SK-N-SH treated with all-trans-retinoic acid at 6 μM for 48 hours (cell line): ENCODE measurements around the gene PRELID1.

Experiments used
- ATAC-seq: fragments of 200-7000 bp; cut with Tn5 transposase; 3 replicates; pipeline ENCODE4 v1.9.1; 2020; ENCODE audit warnings: mild to moderate bottlenecking, moderate library complexity
- ARNTL ChIP-seq: fragments of 450-650 bp; formaldehyde crosslinking; IDR thresholded peaks from 2 replicates; pipeline ENCODE4 v1.5.0; 2020; ENCODE audit warnings: low read depth, mild to moderate bottlenecking, moderate library complexity, borderline replicate concordance
- BACH2 ChIP-seq: fragments of 250-450 bp; sonication (Bioruptor Pico); IDR thresholded peaks from 2 replicates; pipeline ENCODE4 v1.9.0; 2021; ENCODE audit warnings: mild to moderate bottlenecking, borderline replicate concordance
- CREB5 ChIP-seq: fragments of 250-450 bp; sonication (Bioruptor Pico); IDR thresholded peaks from 2 replicates; pipeline ENCODE4 v1.5.1; 2020; ENCODE audit warnings: low read depth, mild to moderate bottlenecking, moderate library complexity
- CSDC2 ChIP-seq: fragments of 250-450 bp; sonication (Bioruptor Pico); IDR thresholded peaks from 2 replicates; pipeline ENCODE4 v1.5.0; 2020; ENCODE audit warnings: mild to moderate bottlenecking, moderate library complexity
- ESRRG ChIP-seq: fragments of 250-450 bp; sonication (Bioruptor Pico); IDR thresholded peaks from 2 replicates; pipeline ENCODE4 v1.6.1; 2021; ENCODE audit warnings: mild to moderate bottlenecking
- OSR1 ChIP-seq: fragments of 250-450 bp; sonication (Bioruptor Pico); IDR thresholded peaks from 2 replicates; pipeline ENCODE4 v1.8.0; 2022; ENCODE audit warnings: moderate library complexity, mild to moderate bottlenecking, inconsistent platforms
- POU6F1 ChIP-seq: fragments of 250-450 bp; sonication (Bioruptor Pico); IDR thresholded peaks from 2 replicates; pipeline ENCODE4 v1.8.0; 2021; ENCODE audit warnings: low read depth, mild to moderate bottlenecking, moderate library complexity, borderline replicate concordance
- PPARA ChIP-seq: fragments of 250-450 bp; sonication (Bioruptor Pico); IDR thresholded peaks from 2 replicates; pipeline ENCODE4 v1.5.0; 2020; ENCODE audit warnings: mild to moderate bottlenecking, borderline replicate concordance
- RARB ChIP-seq: fragments of 250-450 bp; sonication (Bioruptor Pico); IDR thresholded peaks from 2 replicates; pipeline ENCODE4 v1.8.0; 2021; ENCODE audit warnings: mild to moderate bottlenecking, moderate library complexity
- SNAI2 ChIP-seq: fragments of 250-450 bp; sonication (Bioruptor Pico); IDR thresholded peaks from 2 replicates; pipeline ENCODE4 v1.5.0; 2020; ENCODE audit warnings: mild to moderate bottlenecking, moderate library complexity
- TOX ChIP-seq: fragments of 250-450 bp; sonication (Bioruptor Pico); IDR thresholded peaks from 2 replicates; pipeline ENCODE4 v1.8.0; 2021; ENCODE audit warnings: mild to moderate bottlenecking, moderate library complexity, borderline replicate concordance
- TSHZ2 ChIP-seq: fragments of 250-450 bp; sonication (Bioruptor Pico); IDR thresholded peaks from 2 replicates; pipeline ENCODE4 v1.5.0; 2020; ENCODE audit warnings: mild to moderate bottlenecking, moderate library complexity
- ZC3H10 ChIP-seq: fragments of 250-450 bp; sonication (Bioruptor Pico); IDR thresholded peaks from 2 replicates; pipeline ENCODE4 v1.5.1; 2021; ENCODE audit warnings: mild to moderate bottlenecking, moderate library complexity
- ZFP3 ChIP-seq: fragments of 250-450 bp; sonication (Bioruptor Pico); IDR thresholded peaks from 2 replicates; pipeline ENCODE4 v1.5.0; 2020; ENCODE audit warnings: mild to moderate bottlenecking, moderate library complexity
- ZFP30 ChIP-seq: fragments of 450-650 bp; formaldehyde crosslinking; IDR thresholded peaks from 2 replicates; pipeline ENCODE4 v1.5.0; 2022; ENCODE audit warnings: mild to moderate bottlenecking, moderate library complexity
- ZNF565 ChIP-seq: fragments of 450-650 bp; formaldehyde crosslinking; conservative IDR thresholded peaks from 2 replicates; pipeline ENCODE4 v1.5.0; 2020; ENCODE audit warnings: low read depth, mild to moderate bottlenecking, moderate library complexity
- ZNF70 ChIP-seq: fragments of 450-650 bp; formaldehyde crosslinking; IDR thresholded peaks from 2 replicates; pipeline ENCODE4 v1.5.0; 2020; ENCODE audit warnings: mild to moderate bottlenecking, moderate library complexity
- ZNF8 ChIP-seq: fragments of 450-650 bp; formaldehyde crosslinking; IDR thresholded peaks from 2 replicates; pipeline ENCODE4 v1.5.0; 2020; ENCODE audit warnings: mild to moderate bottlenecking, moderate library complexity
- TF ChIP-seq, protein P1 (sequence below): fragments of 250-450 bp; sonication (Bioruptor Pico); IDR thresholded peaks from 2 replicates; pipeline ENCODE4 v1.5.1; 2021; ENCODE audit warnings: mild to moderate bottlenecking, moderate library complexity
- TF ChIP-seq, protein P2 (sequence below): fragments of 250-450 bp; sonication (Bioruptor Pico); IDR thresholded peaks from 2 replicates; pipeline ENCODE4 v1.8.0; 2020; ENCODE audit warnings: mild to moderate bottlenecking, moderate library complexity, borderline replicate concordance

Gene PRELID1

GRCh38 chr5:177344891-177345290 lies 41.3 kb downstream of the PRELID1 start:
- no peak for TF ChIP-seq SNAI2 (CRISPR knock-in tag)
- no peak for TF ChIP-seq BACH2 (CRISPR knock-in tag)
- no peak for TF ChIP-seq PPARA (CRISPR knock-in tag)
- TF ChIP-seq ZFP3 (CRISPR knock-in tag) = no peak
- TF ChIP-seq TSHZ2 (CRISPR knock-in tag) = no peak
- TF ChIP-seq RARB = no peak
- no peak for TF ChIP-seq ZNF70 (CRISPR knock-in tag)
- TF ChIP-seq CSDC2 (CRISPR knock-in tag) = no peak
- no peak for TF ChIP-seq ARNTL (CRISPR knock-in tag)
- TF ChIP-seq ESRRG = no peak
- no peak for TF ChIP-seq POU6F1 (CRISPR knock-in tag)
- no peak for TF ChIP-seq ZNF565 (CRISPR knock-in tag)
- TF ChIP-seq OSR1 (CRISPR knock-in tag) = no peak
- TF ChIP-seq ZNF8 (CRISPR knock-in tag) = no peak
- TF ChIP-seq ZFP30 = no peak
- no peak for TF ChIP-seq CREB5 (CRISPR knock-in tag)
- TF ChIP-seq, protein P1, sequence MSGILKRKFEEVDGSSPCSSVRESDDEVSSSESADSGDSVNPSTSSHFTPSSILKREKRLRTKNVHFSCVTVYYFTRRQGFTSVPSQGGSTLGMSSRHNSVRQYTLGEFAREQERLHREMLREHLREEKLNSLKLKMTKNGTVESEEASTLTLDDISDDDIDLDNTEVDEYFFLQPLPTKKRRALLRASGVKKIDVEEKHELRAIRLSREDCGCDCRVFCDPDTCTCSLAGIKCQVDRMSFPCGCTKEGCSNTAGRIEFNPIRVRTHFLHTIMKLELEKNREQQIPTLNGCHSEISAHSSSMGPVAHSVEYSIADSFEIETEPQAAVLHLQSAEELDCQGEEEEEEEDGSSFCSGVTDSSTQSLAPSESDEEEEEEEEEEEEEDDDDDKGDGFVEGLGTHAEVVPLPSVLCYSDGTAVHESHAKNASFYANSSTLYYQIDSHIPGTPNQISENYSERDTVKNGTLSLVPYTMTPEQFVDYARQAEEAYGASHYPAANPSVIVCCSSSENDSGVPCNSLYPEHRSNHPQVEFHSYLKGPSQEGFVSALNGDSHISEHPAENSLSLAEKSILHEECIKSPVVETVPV (CRISPR knock-in tag) = no peak
- TF ChIP-seq, protein P2, sequence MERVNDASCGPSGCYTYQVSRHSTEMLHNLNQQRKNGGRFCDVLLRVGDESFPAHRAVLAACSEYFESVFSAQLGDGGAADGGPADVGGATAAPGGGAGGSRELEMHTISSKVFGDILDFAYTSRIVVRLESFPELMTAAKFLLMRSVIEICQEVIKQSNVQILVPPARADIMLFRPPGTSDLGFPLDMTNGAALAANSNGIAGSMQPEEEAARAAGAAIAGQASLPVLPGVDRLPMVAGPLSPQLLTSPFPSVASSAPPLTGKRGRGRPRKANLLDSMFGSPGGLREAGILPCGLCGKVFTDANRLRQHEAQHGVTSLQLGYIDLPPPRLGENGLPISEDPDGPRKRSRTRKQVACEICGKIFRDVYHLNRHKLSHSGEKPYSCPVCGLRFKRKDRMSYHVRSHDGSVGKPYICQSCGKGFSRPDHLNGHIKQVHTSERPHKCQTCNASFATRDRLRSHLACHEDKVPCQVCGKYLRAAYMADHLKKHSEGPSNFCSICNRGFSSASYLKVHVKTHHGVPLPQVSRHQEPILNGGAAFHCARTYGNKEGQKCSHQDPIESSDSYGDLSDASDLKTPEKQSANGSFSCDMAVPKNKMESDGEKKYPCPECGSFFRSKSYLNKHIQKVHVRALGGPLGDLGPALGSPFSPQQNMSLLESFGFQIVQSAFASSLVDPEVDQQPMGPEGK = no peak
- no peak for TF ChIP-seq TOX (CRISPR knock-in tag)
- no peak for ATAC-seq

GRCh38 chr5:177346820-177347219 lies 43.2 kb downstream of the PRELID1 start:
- TF ChIP-seq TSHZ2 (CRISPR knock-in tag) (no peak), PPARA (CRISPR knock-in tag) (no peak), ZC3H10 (CRISPR knock-in tag) (no peak)
- TF ChIP-seq, all 23 proteins: peak for 0
- ATAC-seq = no peak
